SH-SY5Y (cell line): ENCODE results near the gene ADCY7.

Experiments
- GATA2 ChIP-seq: IDR thresholded peaks from 2 replicates; pipeline ENCODE4 v1.6.1; 2011; ENCODE audit warnings: mild to moderate bottlenecking, low read depth, low read length
- GATA3 ChIP-seq: IDR thresholded peaks from 2 replicates; pipeline ENCODE4 v1.6.1; 2011; ENCODE audit warnings: low read depth, mild to moderate bottlenecking, low read length, moderate library complexity

- TF ChIP-seq GATA3, result no peak
- no peak for TF ChIP-seq GATA2
These were observed 22.6 kb downstream of the ADCY7 start for GRCh38 chr16:50288920-50289319.
